Left ventricle myocardium inferior (tissue), 1 donor: ENCODE measurements around the gene CELSR3. TPM values are rescaled to one million over a fixed set of nuclear protein-coding genes. Genes with fewer than 3 reads are reported as not detected.

Experiments used
- DNase-seq: peaks from one replicate; pipeline ENCODE4 v3.0.0-alpha.2; 2020
- H3K27ac ChIP-seq: fragments of 200-600 bp; replicated peaks from 2 replicates; pipeline ENCODE4 v1.8.0; 2021
- H3K27me3 ChIP-seq: fragments of 200-600 bp; 2 replicates; pipeline ENCODE4 v1.8.0; 2021; ENCODE audit warnings: low read depth
- H3K36me3 ChIP-seq: fragments of 200-600 bp; 2 replicates; pipeline ENCODE4 v1.8.0; 2021
- H3K4me1 ChIP-seq: fragments of 200-600 bp; 2 replicates; pipeline ENCODE4 v1.8.0; 2021
- H3K4me3 ChIP-seq: fragments of 200-600 bp; 2 replicates; pipeline ENCODE4 v1.8.0; 2021; ENCODE audit warnings: mild to moderate bottlenecking, moderate library complexity
- H3K9me3 ChIP-seq: fragments of 200-600 bp; replicated peaks from 2 replicates; pipeline ENCODE4 v1.8.0; 2021
- CTCF ChIP-seq: fragments of 200-600 bp; IDR thresholded peaks from 2 replicates; pipeline ENCODE4 v1.8.0; 2021; ENCODE audit warnings: antibody characterized with exemption, mild to moderate bottlenecking, borderline replicate concordance
- intact Hi-C: fragments of 100-400 bp; cut with micrococcal nuclease; formaldehyde crosslinking; loops from one replicate; pipeline ENCODE4 v1.11.0; 2022
- total RNA-seq: library from RNA; stranded (reverse); fragmentation: NEBNext Ultra II Directional; extraction: Animal tissue kit (Norgen Biotek cat#: 25700); gene quantifications from one replicate; pipeline ENCODE4 v1.2.1, GENCODE V29; 2021
- donor health status: DM: no; HTN: yes; CAD: no; lungs with severe emphysema.

The CELSR3 gene
- total RNA-seq, 1 donor from 2014 or later = 0.14 TPM

GRCh38 chr3:48600711-48601621 is 61.7 kb downstream of the CELSR3 start:
- intact Hi-C loops = no loop called here
- Histone ChIP-seq H3K9me3 (no peaks in the 10 kb centered on the region), H3K4me3 (peak overlapping the region; percentile 21), H3K36me3 (peaks cover 72% of the 10 kb centered on the region), H3K4me1 (peaks cover 100% of the 10 kb centered on the region), H3K27me3 (no peaks in the 10 kb centered on the region), H3K27ac (peak overlapping the region; percentile 95)
- TF ChIP-seq CTCF = no peak
- DNase-seq = no peak

- peak overlapping the region; percentile 40 for H3K4me3 ChIP-seq
- DNase-seq = no peak
- H3K27me3 ChIP-seq = peaks cover 4% of the 10 kb centered on the region
- H3K27ac ChIP-seq = peak overlapping the region; percentile 95
- no peaks in the 10 kb centered on the region for H3K9me3 ChIP-seq
- H3K4me1 ChIP-seq = peaks cover 100% of the 10 kb centered on the region
- no peak for TF ChIP-seq CTCF
- peaks cover 59% of the 10 kb centered on the region for H3K36me3 ChIP-seq
- intact Hi-C loops = no loop called here
Measured at GRCh38 chr3:48599509-48600285, 63.0 kb downstream of the CELSR3 start.

- H3K27me3 ChIP-seq = peaks cover 7% of the 10 kb centered on the region
- H3K9me3 ChIP-seq = no peaks in the 10 kb centered on the region
- peak overlapping the region; percentile 40 for H3K4me3 ChIP-seq
- H3K36me3 ChIP-seq = peaks cover 53% of the 10 kb centered on the region
- peak overlapping the region; percentile 95 for H3K27ac ChIP-seq
- DNase-seq = no peak
- TF ChIP-seq CTCF = no peak
- intact Hi-C loops = no loop called here
- H3K4me1 ChIP-seq = peaks cover 99% of the 10 kb centered on the region
Measured at GRCh38 chr3:48599077-48599501, 63.6 kb downstream of the CELSR3 start.

GRCh38 chr3:48598323-48599076 is 64.2 kb downstream of the CELSR3 start:
- intact Hi-C loops = no loop called here
- H3K36me3 ChIP-seq = peaks cover 47% of the 10 kb centered on the region
- DNase-seq = peak; percentile 70
- H3K27me3 ChIP-seq = peaks cover 10% of the 10 kb centered on the region
- peak overlapping the region; percentile 95 for H3K27ac ChIP-seq
- no peaks in the 10 kb centered on the region for H3K9me3 ChIP-seq
- no peak for TF ChIP-seq CTCF
- H3K4me1 ChIP-seq = peaks cover 93% of the 10 kb centered on the region
- H3K4me3 ChIP-seq = peak overlapping the region; percentile 40

GRCh38 chr3:48597408-48597800 is 65.3 kb downstream of the CELSR3 start:
- Histone ChIP-seq H3K9me3 (no peaks in the 10 kb centered on the region), H3K4me1 (peaks cover 82% of the 10 kb centered on the region), H3K27me3 (peaks cover 10% of the 10 kb centered on the region), H3K27ac (peak overlapping the region; percentile 95), H3K4me3 (peak overlapping the region; percentile 2), H3K36me3 (peaks cover 36% of the 10 kb centered on the region)
- intact Hi-C loops = no loop called here
- no peak for TF ChIP-seq CTCF
- no peak for DNase-seq
